ENCODE results near the gene CELA2B. TPM values are rescaled to one million over a fixed set of nuclear protein-coding genes. Genes with fewer than 3 reads are reported as not detected.
A peak's percentile ranks its signal among the peaks of the same experiment; 100 is the strongest.
"Not testable (repeated sequence)": the region's sequence is repeated elsewhere in the genome, so short reads cannot be mapped to it uniquely, and the experiment has no call there.

The CELA2B gene
- total and polyA plus RNA-seq, 5 donors from 2014 or later, result not detected

GRCh38 chr1:15472587-15472986 lies 3.3 kb upstream of the CELA2B start:
- peak overlapping the region in 1 of 3 donors; percentile 31 for H3K27ac Mint-ChIP-seq
- H3K36me3 Mint-ChIP-seq, result no peaks in the 10 kb centered on the region
- ATAC-seq (ENCODE audit: low read depth in 2 of 2), result no peak

GRCh38 chr1:15476927-15477326 lies 1.0 kb downstream of the CELA2B start:
- H3K27me3 ChIP-seq (ENCODE audit: control insufficient read depth, insufficient read depth, low read length), result no peaks in the 10 kb centered on the region
- H3K36me3 ChIP-seq (ENCODE audit: control insufficient read depth, insufficient read depth, low read length), result no peaks in the 10 kb centered on the region
- Mint-ChIP-seq H3K27ac (no peak overlapping the region), H3K4me1 (no peaks in the 10 kb centered on the region), H3K36me3 (peaks cover 3% of the 10 kb centered on the region), H3K4me3 (no peak overlapping the region), H3K27me3 (peaks cover 8% of the 10 kb centered on the region), H3K9me3 (no peaks in the 10 kb centered on the region)
- DNase-seq (no peak), ATAC-seq (ENCODE audit: low read depth in 2 of 2) (no peak)
- H3K9me3 ChIP-seq (ENCODE audit: control insufficient read depth in 2 of 2, low read length in 2 of 2), result no peaks in the 10 kb centered on the region
- H3K4me1 ChIP-seq (ENCODE audit: control insufficient read depth, insufficient read depth, low read length, poor library complexity, severe bottlenecking), result no peaks in the 10 kb centered on the region
- H3K27ac ChIP-seq (ENCODE audit: insufficient read depth, low read length, poor library complexity, severe bottlenecking), result no peak overlapping the region
- H3K4me3 ChIP-seq (ENCODE audit: low read depth, low read length), result no peak overlapping the region

More at GRCh38 chr1:15472587-15472986, 3.3 kb upstream of the CELA2B start:
- Mint-ChIP-seq H3K4me1 (no peaks in the 10 kb centered on the region), H3K4me3 (no peak overlapping the region), H3K9me3 (no peaks in the 10 kb centered on the region), H3K27me3 (peaks cover 11% of the 10 kb centered on the region)
- no peak for DNase-seq
- Histone ChIP-seq H3K27ac (ENCODE audit: insufficient read depth, low read length, poor library complexity, severe bottlenecking) (no peak overlapping the region), H3K27me3 (ENCODE audit: control insufficient read depth, insufficient read depth, low read length) (no peaks in the 10 kb centered on the region), H3K4me1 (ENCODE audit: control insufficient read depth, insufficient read depth, low read length, poor library complexity, severe bottlenecking) (no peaks in the 10 kb centered on the region), H3K4me3 (ENCODE audit: low read depth, low read length) (no peak overlapping the region), H3K36me3 (ENCODE audit: control insufficient read depth, insufficient read depth, low read length) (no peaks in the 10 kb centered on the region), H3K9me3 (ENCODE audit: control insufficient read depth in 2 of 2, low read length in 2 of 2) (no peaks in the 10 kb centered on the region)

DNA sequence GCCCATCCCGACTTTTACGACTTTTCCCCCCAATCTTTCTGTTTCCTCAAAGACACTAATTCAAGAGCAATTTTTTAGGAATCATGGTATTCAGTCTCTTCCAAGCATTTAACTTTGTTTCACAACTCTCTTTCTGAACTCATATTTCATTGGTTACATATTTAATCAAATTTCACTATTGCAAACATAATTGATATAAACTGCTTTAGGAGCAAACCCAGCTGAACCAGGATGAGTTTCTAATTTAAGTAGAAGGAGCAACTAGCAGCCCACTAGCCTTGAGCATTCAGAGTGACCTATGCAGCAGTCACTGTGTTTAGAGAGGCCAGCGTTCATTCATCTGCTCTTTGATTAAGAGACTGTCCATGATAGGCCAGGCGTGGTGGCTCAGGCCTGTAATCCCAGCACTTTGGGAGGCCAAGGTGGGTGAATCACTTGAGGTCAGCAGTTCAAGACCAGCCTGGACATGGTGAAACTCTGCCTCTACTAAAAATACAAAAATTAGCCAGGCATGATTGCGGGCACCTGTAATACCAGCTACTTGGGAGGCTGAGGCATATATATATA lies 1.8 kb downstream of the CELA2B start:
- Histone ChIP-seq H3K9me3 (ENCODE audit: control insufficient read depth in 2 of 2, low read length in 2 of 2) (no peaks in the 10 kb centered on the region), H3K27ac (ENCODE audit: insufficient read depth, low read length, poor library complexity, severe bottlenecking) (no peak overlapping the region), H3K4me1 (ENCODE audit: control insufficient read depth, insufficient read depth, low read length, poor library complexity, severe bottlenecking) (no peaks in the 10 kb centered on the region), H3K4me3 (ENCODE audit: low read depth, low read length) (no peak overlapping the region), H3K36me3 (ENCODE audit: control insufficient read depth, insufficient read depth, low read length) (no peaks in the 10 kb centered on the region), H3K27me3 (ENCODE audit: control insufficient read depth, insufficient read depth, low read length) (no peaks in the 10 kb centered on the region)
- no peak for DNase-seq
- ATAC-seq (ENCODE audit: low read depth in 2 of 2), result no peak
- H3K36me3 Mint-ChIP-seq, result peaks cover 3% of the 10 kb centered on the region
- no peaks in the 10 kb centered on the region for H3K9me3 Mint-ChIP-seq
- H3K4me3 Mint-ChIP-seq, result no peak overlapping the region
- peaks cover 8% of the 10 kb centered on the region for H3K27me3 Mint-ChIP-seq
- peak overlapping the region in 1 of 3 donors; percentile 43 for H3K27ac Mint-ChIP-seq
- H3K4me1 Mint-ChIP-seq, result no peaks in the 10 kb centered on the region

GRCh38 chr1:15479654-15480347 lies 3.9 kb downstream of the CELA2B start:
- H3K4me3 Mint-ChIP-seq, result no peak overlapping the region
- ATAC-seq (ENCODE audit: low read depth in 2 of 2), result no peak
- Histone ChIP-seq H3K4me1 (ENCODE audit: control insufficient read depth, insufficient read depth, low read length, poor library complexity, severe bottlenecking) (no peaks in the 10 kb centered on the region), H3K27me3 (ENCODE audit: control insufficient read depth, insufficient read depth, low read length) (no peaks in the 10 kb centered on the region), H3K36me3 (ENCODE audit: control insufficient read depth, insufficient read depth, low read length) (no peaks in the 10 kb centered on the region), H3K9me3 (ENCODE audit: control insufficient read depth in 2 of 2, low read length in 2 of 2) (no peaks in the 10 kb centered on the region), H3K27ac (ENCODE audit: insufficient read depth, low read length, poor library complexity, severe bottlenecking) (no peak overlapping the region), H3K4me3 (ENCODE audit: low read depth, low read length) (no peak overlapping the region)
- no peak for DNase-seq
- H3K4me1 Mint-ChIP-seq, result no peaks in the 10 kb centered on the region
- peaks cover 9% of the 10 kb centered on the region for H3K36me3 Mint-ChIP-seq
- peaks cover 8% of the 10 kb centered on the region for H3K27me3 Mint-ChIP-seq
- no peaks in the 10 kb centered on the region for H3K9me3 Mint-ChIP-seq
- peak overlapping the region in 1 of 3 donors; percentile 21 for H3K27ac Mint-ChIP-seq

DNA sequence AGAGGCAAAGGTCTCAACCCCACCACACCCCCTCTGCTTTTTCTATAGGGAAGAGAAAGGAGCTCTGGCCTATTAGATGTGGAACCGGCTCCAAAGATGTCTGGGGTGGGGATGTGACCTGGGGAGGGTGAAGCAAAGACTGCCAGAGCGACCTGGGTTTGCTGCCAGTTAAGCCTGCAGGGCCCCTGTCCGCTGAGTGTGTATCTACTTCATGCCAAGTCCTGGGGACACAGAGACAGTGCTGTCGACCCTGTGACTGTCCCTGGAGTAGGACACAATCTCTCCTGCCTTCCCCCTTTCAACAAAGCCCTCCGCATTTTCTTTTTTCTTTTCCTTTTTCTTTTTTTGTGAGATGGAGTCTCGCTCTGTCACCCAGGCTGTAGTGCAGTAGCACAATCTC lies 6.6 kb downstream of the CELA2B start:
- H3K27ac ChIP-seq (ENCODE audit: insufficient read depth, low read length, poor library complexity, severe bottlenecking); H3K4me1 Mint-ChIP-seq; H3K27ac Mint-ChIP-seq; H3K4me3 Mint-ChIP-seq; H3K36me3 ChIP-seq (ENCODE audit: control insufficient read depth, insufficient read depth, low read length); DNase-seq; H3K9me3 ChIP-seq (ENCODE audit: control insufficient read depth in 2 of 2, low read length in 2 of 2); H3K27me3 ChIP-seq (ENCODE audit: control insufficient read depth, insufficient read depth, low read length); ATAC-seq (ENCODE audit: low read depth in 2 of 2); H3K27me3 Mint-ChIP-seq; H3K4me1 ChIP-seq (ENCODE audit: control insufficient read depth, insufficient read depth, low read length, poor library complexity, severe bottlenecking); H3K9me3 Mint-ChIP-seq; H3K4me3 ChIP-seq (ENCODE audit: low read depth, low read length): not testable (repeated sequence)
- H3K36me3 Mint-ChIP-seq, result peaks cover 30% of the 10 kb centered on the region

GRCh38 chr1:15482983-15483543 lies 7.2 kb downstream of the CELA2B start:
- H3K36me3 ChIP-seq (ENCODE audit: control insufficient read depth, insufficient read depth, low read length); H3K27ac ChIP-seq (ENCODE audit: insufficient read depth, low read length, poor library complexity, severe bottlenecking); ATAC-seq (ENCODE audit: low read depth in 2 of 2); H3K27me3 ChIP-seq (ENCODE audit: control insufficient read depth, insufficient read depth, low read length); H3K9me3 Mint-ChIP-seq; DNase-seq; H3K4me3 ChIP-seq (ENCODE audit: low read depth, low read length); H3K4me3 Mint-ChIP-seq; H3K27ac Mint-ChIP-seq; H3K27me3 Mint-ChIP-seq; H3K4me1 ChIP-seq (ENCODE audit: control insufficient read depth, insufficient read depth, low read length, poor library complexity, severe bottlenecking); H3K9me3 ChIP-seq (ENCODE audit: control insufficient read depth in 2 of 2, low read length in 2 of 2); H3K4me1 Mint-ChIP-seq: not testable (repeated sequence)
- H3K36me3 Mint-ChIP-seq, result peaks cover 31% of the 10 kb centered on the region

- no peak overlapping the region for H3K4me3 ChIP-seq (ENCODE audit: low read depth, low read length)
- DNase-seq, result no peak
- no peaks in the 10 kb centered on the region for H3K27me3 ChIP-seq (ENCODE audit: control insufficient read depth, insufficient read depth, low read length)
- H3K4me1 ChIP-seq (ENCODE audit: control insufficient read depth, insufficient read depth, low read length, poor library complexity, severe bottlenecking), result no peaks in the 10 kb centered on the region
- Mint-ChIP-seq H3K4me1 (no peaks in the 10 kb centered on the region), H3K4me3 (no peak overlapping the region), H3K36me3 (peaks cover 35% of the 10 kb centered on the region), H3K27ac (no peak overlapping the region), H3K9me3 (no peaks in the 10 kb centered on the region), H3K27me3 (peaks cover 8% of the 10 kb centered on the region)
- H3K36me3 ChIP-seq (ENCODE audit: control insufficient read depth, insufficient read depth, low read length), result no peaks in the 10 kb centered on the region
- no peaks in the 10 kb centered on the region for H3K9me3 ChIP-seq (ENCODE audit: control insufficient read depth in 2 of 2, low read length in 2 of 2)
- H3K27ac ChIP-seq (ENCODE audit: insufficient read depth, low read length, poor library complexity, severe bottlenecking), result no peak overlapping the region
- no peak for ATAC-seq (ENCODE audit: low read depth in 2 of 2)
These were observed 8.1 kb downstream of the CELA2B start for GRCh38 chr1:15483971-15484370.

- H3K4me1 ChIP-seq (ENCODE audit: control insufficient read depth, insufficient read depth, low read length, poor library complexity, severe bottlenecking); H3K36me3 ChIP-seq (ENCODE audit: control insufficient read depth, insufficient read depth, low read length); DNase-seq; H3K27ac Mint-ChIP-seq; H3K27me3 Mint-ChIP-seq; H3K9me3 Mint-ChIP-seq; H3K4me1 Mint-ChIP-seq; H3K4me3 ChIP-seq (ENCODE audit: low read depth, low read length); H3K4me3 Mint-ChIP-seq; H3K9me3 ChIP-seq (ENCODE audit: control insufficient read depth in 2 of 2, low read length in 2 of 2); H3K27ac ChIP-seq (ENCODE audit: insufficient read depth, low read length, poor library complexity, severe bottlenecking); H3K27me3 ChIP-seq (ENCODE audit: control insufficient read depth, insufficient read depth, low read length); ATAC-seq (ENCODE audit: low read depth in 2 of 2): not testable (repeated sequence)
- peaks cover 35% of the 10 kb centered on the region for H3K36me3 Mint-ChIP-seq
These were observed 8.5 kb downstream of the CELA2B start for GRCh38 chr1:15484443-15484842.

Data from CD4-positive, CD25-positive, alpha-beta regulatory T cell (primary cell).